HPDE6-E6E7 (cell line): Measurements from ENCODE around the gene CMTM1.
A peak's percentile ranks its signal among the peaks of the same experiment; 100 is the strongest.

Experiments
- DNase-seq: peaks from one replicate; pipeline ENCODE4 v3.0.0; 2011; ENCODE audit warnings: missing footprints; ENCODE audit errors: extremely low spot score

CMTM1 gene

DNA sequence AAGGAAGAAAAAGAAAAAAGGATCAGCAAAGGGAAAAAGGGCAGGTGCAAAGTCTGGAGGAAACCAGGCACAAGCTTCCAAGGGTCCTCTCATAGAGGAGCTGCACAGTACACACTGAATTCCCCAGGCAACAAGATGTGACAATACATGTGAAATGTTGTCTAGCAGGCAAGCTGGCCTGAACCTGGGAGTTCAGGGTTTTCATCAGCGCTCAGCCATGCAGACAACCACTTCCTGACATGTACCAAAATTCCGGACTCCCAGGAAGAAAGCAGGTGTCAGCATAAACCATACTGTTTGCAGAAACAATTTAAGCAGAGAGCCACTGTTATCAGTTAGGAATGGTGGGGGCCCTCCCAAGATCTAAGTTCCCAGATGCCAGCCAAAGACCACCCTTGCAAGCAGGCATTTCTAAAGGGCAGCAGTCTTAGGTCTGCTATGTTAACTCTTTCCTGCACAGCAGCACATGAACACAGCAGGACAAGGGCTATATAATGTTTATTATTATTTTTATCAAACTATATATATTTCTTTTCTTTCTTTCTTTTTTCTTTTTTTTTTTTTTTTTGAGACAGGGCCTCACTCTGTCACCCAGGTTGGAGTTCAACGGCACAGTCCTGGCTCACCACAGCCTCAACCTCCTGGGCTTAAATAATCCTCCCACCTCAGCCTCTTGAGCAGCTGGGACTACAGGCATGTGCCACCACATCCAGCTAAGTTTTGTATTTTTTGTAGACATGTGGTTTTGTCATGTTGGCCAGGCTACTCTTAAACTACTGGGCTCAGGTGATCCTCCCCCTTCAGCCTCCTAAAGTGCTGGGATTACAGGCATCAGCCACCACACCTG is 26.4 kb upstream of the CMTM1 start:
- no peak for DNase-seq

DNA sequence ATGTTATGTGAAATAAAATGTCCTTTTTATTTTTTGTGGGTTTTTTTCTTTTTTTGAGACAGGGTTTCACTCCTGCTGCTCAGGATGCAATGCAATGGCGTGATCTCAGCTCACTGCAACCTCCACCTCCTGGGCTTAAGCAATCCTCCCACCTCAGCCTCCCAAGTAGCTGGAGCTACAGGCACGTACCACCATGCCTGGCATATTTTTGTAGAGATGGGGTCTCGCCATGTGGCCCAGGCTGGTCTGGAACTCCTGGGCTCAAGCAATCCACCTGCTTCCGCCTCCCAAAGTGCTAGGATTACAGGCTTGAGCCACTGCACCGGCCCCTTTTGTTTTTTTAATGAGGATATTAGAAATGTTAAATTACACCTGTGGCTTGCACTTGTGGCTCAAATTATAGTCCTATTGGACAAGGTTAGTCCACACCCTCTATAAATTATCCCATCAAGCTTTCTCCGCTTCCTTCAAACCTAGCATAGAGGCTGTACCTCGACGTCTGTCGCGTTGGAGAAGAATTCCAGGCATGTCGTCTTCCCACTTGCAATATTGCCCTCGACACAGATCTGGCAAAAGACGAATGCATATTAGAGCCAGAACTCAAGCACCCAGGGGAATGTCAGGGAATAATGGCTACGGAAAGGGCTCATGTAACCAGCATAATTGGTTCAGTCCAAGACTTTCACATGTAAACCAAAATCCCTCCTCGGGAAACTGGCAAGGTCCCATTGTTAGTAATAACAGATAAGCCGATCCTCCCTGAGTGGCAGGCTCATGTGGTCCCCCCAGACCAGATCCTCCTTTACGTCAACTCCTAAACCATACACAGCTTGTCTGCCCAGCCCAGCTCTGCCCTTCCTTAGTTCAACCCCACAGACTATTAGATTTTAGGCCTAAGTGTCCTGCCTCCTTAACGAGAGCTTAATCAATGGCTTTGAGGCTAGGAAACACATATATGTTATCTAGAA is 24.6 kb upstream of the CMTM1 start:
- no peak for DNase-seq

DNA sequence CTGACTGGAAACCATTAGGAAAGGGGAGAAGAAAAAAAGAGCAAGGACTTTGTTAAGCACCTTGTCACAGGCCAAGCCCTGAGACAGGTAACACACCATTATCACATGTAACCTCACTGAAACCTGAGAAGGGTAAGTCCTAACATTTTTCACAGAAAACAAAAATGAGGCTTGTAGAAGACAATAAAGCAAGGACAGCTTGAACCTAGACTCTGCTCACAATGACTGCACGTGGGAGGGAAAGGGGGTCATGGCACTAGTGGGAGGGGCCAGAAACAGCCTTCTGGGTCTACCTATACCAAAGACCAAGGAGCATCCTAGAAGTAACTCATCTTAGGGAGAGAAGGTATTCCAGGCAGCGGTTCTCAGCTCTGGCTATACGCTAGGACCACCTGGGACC is 23.8 kb upstream of the CMTM1 start:
- DNase-seq: no peak

DNA sequence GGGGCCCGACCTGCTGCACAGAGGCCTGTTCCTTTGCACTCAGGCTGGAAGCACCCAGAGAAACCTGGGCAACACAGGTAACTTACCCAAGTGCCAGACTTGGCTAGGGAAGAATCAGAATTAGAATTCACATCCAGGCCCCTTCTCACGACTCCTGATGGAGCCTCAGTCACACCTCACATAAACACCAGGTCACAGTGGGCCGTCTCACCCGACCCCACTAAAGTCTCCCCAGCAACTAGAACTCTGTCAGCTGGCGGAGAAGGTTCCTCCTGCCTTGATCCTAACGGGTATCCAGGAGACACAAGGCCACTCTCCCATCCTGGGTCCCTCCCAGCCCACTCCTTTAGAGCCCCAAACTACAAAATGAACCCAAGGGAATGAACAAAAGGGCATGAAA is 22.7 kb upstream of the CMTM1 start:
- DNase-seq: no peak

- no peak for DNase-seq
Measured at GRCh38 chr16:66544016-66544757, 22.1 kb upstream of the CMTM1 start.

DNA sequence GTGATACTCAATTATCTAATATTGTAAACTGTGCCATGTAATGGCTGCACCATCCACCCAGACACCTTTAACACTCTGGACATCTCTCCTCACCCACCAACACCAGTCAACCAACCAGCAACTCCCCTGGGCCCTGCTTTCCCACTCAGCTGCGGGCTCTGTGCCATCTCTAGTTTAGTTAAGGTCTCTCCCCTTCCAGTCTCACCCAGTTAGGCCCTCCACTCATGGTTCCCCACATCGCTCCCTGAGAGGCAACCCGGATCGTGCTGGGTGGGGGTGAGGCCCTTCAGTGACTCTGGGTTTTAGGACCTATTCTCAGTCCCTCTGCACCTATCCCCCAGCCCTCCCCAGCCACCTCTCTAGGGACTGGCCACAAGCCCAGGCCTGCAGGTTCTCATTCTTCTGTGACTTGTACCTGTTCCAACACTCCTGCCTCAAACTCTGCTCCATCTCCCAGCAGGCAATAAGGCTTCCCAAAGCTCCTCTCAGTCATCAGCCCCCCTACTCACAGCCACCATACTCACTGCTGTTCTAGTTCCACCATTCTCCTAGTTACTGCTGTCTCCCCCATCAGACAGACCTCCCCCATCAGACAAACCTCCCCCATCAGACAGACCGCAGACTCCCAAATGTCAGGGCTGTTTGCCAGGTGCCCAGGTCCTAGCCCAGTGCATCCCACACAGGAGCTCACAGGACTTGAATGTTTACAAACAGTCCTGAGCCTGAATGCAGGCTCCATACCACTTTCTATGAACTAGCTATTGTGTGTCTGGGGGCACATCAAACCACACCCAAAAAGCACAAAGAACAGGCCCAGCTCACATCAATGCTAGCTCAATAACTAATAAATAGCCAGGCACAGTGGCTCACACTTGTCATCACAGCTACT is 18.9 kb upstream of the CMTM1 start:
- no peak for DNase-seq

GRCh38 chr16:66548068-66548467 is 18.2 kb upstream of the CMTM1 start:
- DNase-seq: no peak

- no peak for DNase-seq
Measured at GRCh38 chr16:66548868-66549267, 17.4 kb upstream of the CMTM1 start.

GRCh38 chr16:66549284-66550131 is 16.7 kb upstream of the CMTM1 start, which contains the start of gene TK2:
TK2 (minus strand) TSS chr16:66550122; CDS start chr16:66550061, 61 bp downstream.
- peak; percentile 70 for DNase-seq

GRCh38 chr16:66551348-66551759 is 14.9 kb upstream of the CMTM1 start:
- peak; percentile 49 for DNase-seq

DNA sequence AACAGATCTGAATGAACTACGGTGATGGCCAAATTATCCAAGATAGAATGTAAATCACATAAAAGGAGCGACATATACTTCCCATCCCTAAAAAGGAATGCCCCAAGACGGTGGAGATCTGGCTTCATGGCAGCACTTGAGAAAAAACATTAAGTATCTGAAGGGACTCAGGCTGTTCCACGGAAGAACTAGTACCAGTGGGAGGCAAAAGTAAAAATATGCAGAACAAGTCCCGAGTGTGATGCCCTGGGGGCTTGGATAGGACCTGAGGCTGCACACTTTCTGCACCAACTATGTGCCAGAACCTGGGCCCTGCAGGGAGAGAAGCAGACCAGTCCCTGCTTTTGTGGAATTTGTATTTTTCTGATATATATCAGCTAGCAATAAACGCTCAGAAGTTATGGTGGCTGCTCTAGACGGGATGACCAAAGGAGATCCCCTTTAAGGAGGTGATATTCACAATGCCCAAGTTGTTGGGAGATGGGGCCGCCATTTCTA is 14.4 kb upstream of the CMTM1 start:
- DNase-seq: peak; percentile 33

- peak; percentile 99 for DNase-seq
Measured at GRCh38 chr16:66552286-66553177, 13.7 kb upstream of the CMTM1 start, which contains the start of gene CKLF. CKLF (plus strand) TSS chr16:66552576; CDS start chr16:66552716, 140 bp downstream.

DNA sequence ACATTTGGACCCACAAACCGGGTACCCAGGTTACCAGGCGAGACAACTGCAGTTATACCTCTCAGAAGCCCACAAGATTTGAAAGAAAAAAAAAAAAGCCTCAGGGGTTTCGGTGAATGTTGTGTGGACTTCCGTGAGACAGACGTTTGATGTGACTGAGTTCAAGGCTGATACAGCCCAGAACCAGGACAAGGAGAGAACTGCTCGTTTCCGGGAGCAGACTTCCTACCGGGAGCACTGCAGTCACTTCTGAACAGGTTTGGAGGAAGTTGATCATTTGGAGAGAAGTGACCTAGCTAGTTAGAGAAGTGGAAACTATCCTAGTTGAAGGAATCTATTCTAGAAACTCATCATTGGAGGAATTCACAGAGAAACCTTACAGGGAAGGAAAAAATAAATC is 13.0 kb upstream of the CMTM1 start:
- no peak for DNase-seq

- DNase-seq: no peak
Measured at GRCh38 chr16:66554021-66554420, 12.2 kb upstream of the CMTM1 start.

GRCh38 chr16:66554495-66554894 is 11.7 kb upstream of the CMTM1 start:
- no peak for DNase-seq

DNA sequence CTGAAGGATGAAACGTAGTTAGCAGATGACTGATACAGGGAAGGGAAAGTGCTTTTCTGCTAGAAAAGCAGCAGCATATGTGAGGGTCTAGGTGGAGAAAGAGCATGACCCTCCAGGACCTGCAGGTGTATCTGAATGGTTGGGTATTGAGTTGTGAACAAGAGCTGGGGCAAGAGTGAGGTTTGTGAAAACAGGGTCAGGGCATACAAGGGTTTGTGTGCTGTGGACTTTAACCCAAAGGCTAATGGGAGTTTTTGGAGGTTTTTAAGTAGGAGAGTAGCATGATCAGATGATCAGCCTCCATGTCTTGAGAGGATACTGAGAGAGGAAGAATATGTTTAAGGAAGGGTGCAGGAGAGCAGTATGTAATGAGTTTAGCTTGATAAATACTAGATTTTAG is 6.1 kb upstream of the CMTM1 start:
- no peak for DNase-seq

- DNase-seq: no peak
Measured at GRCh38 chr16:66561381-66562080, 4.7 kb upstream of the CMTM1 start.

DNA sequence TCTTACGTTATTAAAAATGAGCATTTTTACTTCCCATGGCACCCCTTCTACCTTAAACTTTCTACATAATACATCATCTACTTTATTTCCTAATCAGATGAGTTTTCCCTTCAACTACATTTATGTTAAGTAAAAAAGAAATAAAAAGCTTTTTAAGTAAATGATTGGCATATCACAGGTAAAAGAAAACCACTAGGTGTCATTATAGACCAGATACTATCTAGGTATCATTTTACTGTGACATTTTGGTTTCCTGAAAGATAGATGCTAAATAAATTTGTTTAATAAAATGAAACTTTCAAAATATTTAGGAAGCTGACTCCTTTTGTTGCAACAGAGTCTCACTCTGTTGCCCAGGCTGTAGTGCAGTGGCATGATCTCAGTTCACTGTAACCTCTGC is 3.8 kb upstream of the CMTM1 start:
- DNase-seq: no peak
